GF-D8 (cell line): ENCODE results near the gene IGHMBP2.

ENCODE experiments used
- DNase-seq: peaks from one replicate; lab custom pipeline; 2025; lab: John Stamatoyannopoulos, UW

The IGHMBP2 gene

GRCh38 chr11:68927280-68928135 lies 23.8 kb downstream of the IGHMBP2 start:
- DNase-seq = peak; percentile 58

GRCh38 chr11:68928136-68928880 lies 24.6 kb downstream of the IGHMBP2 start:
- peak; percentile 74 for DNase-seq

- no peak for DNase-seq
Observed at GRCh38 chr11:68929135-68929534, 25.4 kb downstream of the IGHMBP2 start.

- DNase-seq = no peak
Observed at GRCh38 chr11:68929706-68930570, 26.2 kb downstream of the IGHMBP2 start.

GRCh38 chr11:68930991-68931855 lies 27.5 kb downstream of the IGHMBP2 start:
- DNase-seq = no peak

- no peak for DNase-seq
Observed at GRCh38 chr11:68931911-68932310, 28.2 kb downstream of the IGHMBP2 start.

GRCh38 chr11:68932358-68932757 lies 28.7 kb downstream of the IGHMBP2 start:
- DNase-seq = no peak

GRCh38 chr11:68932933-68933577 lies 29.4 kb downstream of the IGHMBP2 start:
- DNase-seq = no peak

- DNase-seq = no peak
Observed at GRCh38 chr11:68933605-68934320, 30.1 kb downstream of the IGHMBP2 start.

GRCh38 chr11:68934321-68934645 lies 30.6 kb downstream of the IGHMBP2 start:
- no peak for DNase-seq

- DNase-seq = no peak
Observed at GRCh38 chr11:68934666-68935065, 31.0 kb downstream of the IGHMBP2 start.

- DNase-seq = no peak
Observed at GRCh38 chr11:68935066-68935465, 31.4 kb downstream of the IGHMBP2 start.

GRCh38 chr11:68935516-68936357 lies 32.0 kb downstream of the IGHMBP2 start:
- DNase-seq = no peak

GRCh38 chr11:68936358-68936636 lies 32.6 kb downstream of the IGHMBP2 start:
- no peak for DNase-seq

- no peak for DNase-seq
Observed at GRCh38 chr11:68936676-68937620, 33.3 kb downstream of the IGHMBP2 start.

- no peak for DNase-seq
Observed at GRCh38 chr11:68938088-68938487, 34.4 kb downstream of the IGHMBP2 start.

- DNase-seq = no peak
Observed at GRCh38 chr11:68938816-68939582, 35.3 kb downstream of the IGHMBP2 start.
